MM.1S (cell line): ENCODE data around the gene CAMK1G.

Experiments used
- DNase-seq: peaks from one replicate; pipeline ENCODE4 v3.0.0-alpha.2; 2015
- H2AFZ ChIP-seq: fragments of 300-600 bp; sonication (generic); 2 replicates; pipeline ENCODE4 v1.6.0; 2016; ENCODE audit warnings: antibody characterized with exemption, low read length
- H3F3A ChIP-seq: fragments of 300-600 bp; sonication (generic); 2 replicates; pipeline ENCODE4 v1.6.1; 2016; ENCODE audit warnings: mild to moderate bottlenecking, antibody characterized with exemption, low read length, moderate library complexity, mixed read lengths; ENCODE audit not compliant: insufficient read depth
- H3K27ac ChIP-seq: fragments of 300-600 bp; sonication (generic); 2 replicates; pipeline ENCODE4 v1.5.1; 2016; ENCODE audit warnings: mild to moderate bottlenecking, low read length
- H3K27me3 ChIP-seq: fragments of 300-600 bp; sonication (generic); replicated peaks from 2 replicates; pipeline ENCODE4 v1.6.0; 2016; ENCODE audit warnings: low read length; ENCODE audit not compliant: insufficient read depth
- H3K36me3 ChIP-seq: fragments of 300-600 bp; sonication (generic); replicated peaks from 2 replicates; pipeline ENCODE4 v1.6.1; 2016; ENCODE audit warnings: mild to moderate bottlenecking, low read length, mixed read lengths; ENCODE audit not compliant: insufficient read depth
- H3K4me1 ChIP-seq: fragments of 300-600 bp; sonication (generic); 2 replicates; pipeline ENCODE4 v1.6.1; 2016; ENCODE audit warnings: low read length, mixed read lengths
- H3K4me2 ChIP-seq: fragments of 300-600 bp; sonication (generic); 2 replicates; pipeline ENCODE4 v1.6.0; 2016; ENCODE audit warnings: low read depth, low read length
- H3K4me3 ChIP-seq: fragments of 300-600 bp; sonication (generic); 2 replicates; pipeline ENCODE4 v1.5.1; 2016; ENCODE audit warnings: low read length, mixed read lengths
- H3K79me2 ChIP-seq: fragments of 300-600 bp; sonication (generic); 2 replicates; pipeline ENCODE4 v1.6.1; 2016; ENCODE audit warnings: mixed run types, low read length, mixed read lengths
- H3K9ac ChIP-seq: fragments of 300-600 bp; sonication (generic); 2 replicates; pipeline ENCODE4 v1.6.1; 2016; ENCODE audit warnings: low read length, mixed read lengths
- H3K9me2 ChIP-seq: fragments of 300-600 bp; sonication (generic); replicated peaks from 2 replicates; pipeline ENCODE4 v1.6.1; 2016; ENCODE audit warnings: mild to moderate bottlenecking, low read length, mixed read lengths; ENCODE audit not compliant: insufficient read depth
- H3K9me3 ChIP-seq: fragments of 300-600 bp; sonication (generic); replicated peaks from 2 replicates; pipeline ENCODE4 v1.6.1; 2016; ENCODE audit warnings: mild to moderate bottlenecking, low read length, mixed read lengths; ENCODE audit not compliant: insufficient read depth
- H4K20me1 ChIP-seq: fragments of 300-600 bp; sonication (generic); 2 replicates; pipeline ENCODE4 v1.6.1; 2016; ENCODE audit warnings: mild to moderate bottlenecking, low read length, moderate library complexity, mixed read lengths; ENCODE audit not compliant: insufficient read depth
- EZH2 ChIP-seq: fragments of 300-600 bp; sonication (generic); optimal IDR thresholded peaks from 2 replicates; pipeline ENCODE3; 2017; ENCODE audit warnings: low read depth, mild to moderate bottlenecking, antibody characterized with exemption, low read length, mixed read lengths
- EZH2phosphoT487 ChIP-seq: fragments of 300-600 bp; sonication (generic); IDR thresholded peaks from 2 replicates; pipeline ENCODE4 v1.6.1; 2018; ENCODE audit warnings: antibody characterized with exemption, low read length
- TF ChIP-seq, protein P1 (sequence below): fragments of 300-600 bp; sonication (generic); IDR thresholded peaks from 2 replicates; pipeline ENCODE4 v1.5.1; 2016; ENCODE audit warnings: antibody characterized with exemption, low read length, mixed read lengths

The CAMK1G gene

DNA sequence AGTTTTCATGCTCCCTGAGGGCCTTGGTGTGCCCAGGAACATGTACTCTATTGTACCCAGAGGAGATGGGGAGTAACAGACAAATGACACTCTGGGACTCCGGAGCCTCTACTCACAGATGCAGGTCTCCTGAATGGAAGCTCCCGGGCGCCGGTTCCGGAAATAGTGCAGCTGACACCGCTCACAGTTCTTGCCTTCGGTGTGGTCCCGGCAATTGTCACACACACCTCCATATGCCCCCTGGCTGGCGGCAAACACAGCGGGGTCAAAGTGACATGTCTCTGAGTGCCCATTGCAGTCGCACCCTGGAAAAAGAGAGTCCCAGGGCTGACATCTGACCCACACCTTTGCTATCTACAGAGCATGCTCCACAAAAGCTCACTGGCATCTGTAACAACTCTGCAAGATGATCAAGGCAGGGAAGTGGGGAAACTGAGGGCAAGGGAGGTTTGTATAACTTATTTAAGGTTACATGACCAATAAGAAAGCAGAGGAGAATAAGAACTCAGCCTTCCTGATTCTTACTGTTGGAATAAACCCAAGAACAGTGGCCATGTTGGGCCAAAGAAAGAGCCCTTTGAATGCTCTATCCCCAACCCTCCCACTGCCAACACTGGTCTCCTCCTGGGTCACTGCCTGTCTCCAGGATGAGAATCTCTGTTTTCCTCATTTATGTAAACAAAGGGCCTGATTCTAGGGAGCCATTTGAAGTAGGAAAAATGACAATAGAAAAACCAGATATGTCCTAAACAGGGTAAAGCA lies 46.3 kb downstream of the CAMK1G start:
- H3K4me3 ChIP-seq, result no peak overlapping the region
- no peaks in the 10 kb centered on the region for H3K79me2 ChIP-seq
- no peak overlapping the region for H2AFZ ChIP-seq
- no peak overlapping the region for H3K9ac ChIP-seq
- no peak overlapping the region for H3K4me2 ChIP-seq
- H3K36me3 ChIP-seq, result no peaks in the 10 kb centered on the region
- H3K27ac ChIP-seq, result no peak overlapping the region
- peaks cover 12% of the 10 kb centered on the region for H3K4me1 ChIP-seq
- no peak for DNase-seq
- no peaks in the 10 kb centered on the region for H3K9me3 ChIP-seq
- H4K20me1 ChIP-seq, result no peaks in the 10 kb centered on the region
- no peaks in the 10 kb centered on the region for H3K27me3 ChIP-seq
- TF ChIP-seq EZH2phosphoT487 (no peak), EZH2 (no peak)
- TF ChIP-seq, protein P1, sequence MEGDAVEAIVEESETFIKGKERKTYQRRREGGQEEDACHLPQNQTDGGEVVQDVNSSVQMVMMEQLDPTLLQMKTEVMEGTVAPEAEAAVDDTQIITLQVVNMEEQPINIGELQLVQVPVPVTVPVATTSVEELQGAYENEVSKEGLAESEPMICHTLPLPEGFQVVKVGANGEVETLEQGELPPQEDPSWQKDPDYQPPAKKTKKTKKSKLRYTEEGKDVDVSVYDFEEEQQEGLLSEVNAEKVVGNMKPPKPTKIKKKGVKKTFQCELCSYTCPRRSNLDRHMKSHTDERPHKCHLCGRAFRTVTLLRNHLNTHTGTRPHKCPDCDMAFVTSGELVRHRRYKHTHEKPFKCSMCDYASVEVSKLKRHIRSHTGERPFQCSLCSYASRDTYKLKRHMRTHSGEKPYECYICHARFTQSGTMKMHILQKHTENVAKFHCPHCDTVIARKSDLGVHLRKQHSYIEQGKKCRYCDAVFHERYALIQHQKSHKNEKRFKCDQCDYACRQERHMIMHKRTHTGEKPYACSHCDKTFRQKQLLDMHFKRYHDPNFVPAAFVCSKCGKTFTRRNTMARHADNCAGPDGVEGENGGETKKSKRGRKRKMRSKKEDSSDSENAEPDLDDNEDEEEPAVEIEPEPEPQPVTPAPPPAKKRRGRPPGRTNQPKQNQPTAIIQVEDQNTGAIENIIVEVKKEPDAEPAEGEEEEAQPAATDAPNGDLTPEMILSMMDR, result no peak
- no peaks in the 10 kb centered on the region for H3K9me2 ChIP-seq
- peaks cover 5% of the 10 kb centered on the region; the same call in 1 of the 2 replicates for H3F3A ChIP-seq

DNA sequence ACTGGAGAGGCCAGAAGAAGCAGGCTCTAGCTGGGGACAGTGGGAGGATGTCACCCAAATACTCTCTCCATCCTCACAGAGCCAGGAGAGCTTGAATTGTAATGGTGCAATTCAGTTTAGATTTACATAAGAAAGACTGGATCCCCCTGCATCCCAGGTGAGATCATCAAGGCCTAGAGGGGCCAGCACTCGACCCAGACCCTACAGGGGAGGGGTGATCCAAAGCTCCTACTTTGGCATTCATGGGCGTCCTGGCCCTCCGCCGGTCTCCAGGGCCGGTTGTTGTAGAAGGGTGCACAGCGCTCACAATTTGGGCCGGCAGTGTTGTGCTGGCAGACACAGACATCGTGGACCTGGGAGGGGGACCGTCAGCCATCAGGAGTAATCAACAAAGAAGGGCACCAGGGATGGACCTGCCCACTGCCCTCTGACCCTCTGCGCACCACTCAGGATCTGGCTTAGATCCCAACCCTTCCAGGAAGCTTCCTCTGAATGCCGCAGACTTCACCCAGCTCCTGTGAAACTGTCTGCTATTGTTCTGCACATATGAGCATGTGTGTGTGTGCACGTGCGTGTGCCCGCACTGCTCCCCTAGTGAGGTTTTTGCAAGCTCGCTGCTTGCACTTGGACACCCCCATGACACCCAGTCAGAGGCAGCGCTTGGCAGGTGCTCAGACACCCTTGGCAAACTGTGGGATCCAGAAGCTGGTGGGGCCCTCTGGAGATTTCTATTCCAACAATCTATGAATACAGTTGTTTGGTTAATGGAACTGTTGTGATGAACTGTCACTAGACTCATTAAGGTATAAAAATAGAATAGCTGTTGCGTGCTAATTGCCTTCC lies 47.1 kb downstream of the CAMK1G start:
- Histone ChIP-seq H3K9me2 (no peaks in the 10 kb centered on the region), H3K9me3 (no peaks in the 10 kb centered on the region), H3K27me3 (no peaks in the 10 kb centered on the region), H3K4me2 (no peak overlapping the region), H3K9ac (no peak overlapping the region), H3K79me2 (no peaks in the 10 kb centered on the region), H4K20me1 (no peaks in the 10 kb centered on the region), H3K4me3 (no peak overlapping the region), H2AFZ (no peak overlapping the region), H3K27ac (no peak overlapping the region), H3F3A (peaks cover 5% of the 10 kb centered on the region; the same call in 1 of the 2 replicates), H3K4me1 (peaks cover 12% of the 10 kb centered on the region), H3K36me3 (no peaks in the 10 kb centered on the region)
- DNase-seq, result no peak
- TF ChIP-seq, protein P1, result no peak
- no peak for TF ChIP-seq EZH2phosphoT487
- TF ChIP-seq EZH2, result no peak

DNA sequence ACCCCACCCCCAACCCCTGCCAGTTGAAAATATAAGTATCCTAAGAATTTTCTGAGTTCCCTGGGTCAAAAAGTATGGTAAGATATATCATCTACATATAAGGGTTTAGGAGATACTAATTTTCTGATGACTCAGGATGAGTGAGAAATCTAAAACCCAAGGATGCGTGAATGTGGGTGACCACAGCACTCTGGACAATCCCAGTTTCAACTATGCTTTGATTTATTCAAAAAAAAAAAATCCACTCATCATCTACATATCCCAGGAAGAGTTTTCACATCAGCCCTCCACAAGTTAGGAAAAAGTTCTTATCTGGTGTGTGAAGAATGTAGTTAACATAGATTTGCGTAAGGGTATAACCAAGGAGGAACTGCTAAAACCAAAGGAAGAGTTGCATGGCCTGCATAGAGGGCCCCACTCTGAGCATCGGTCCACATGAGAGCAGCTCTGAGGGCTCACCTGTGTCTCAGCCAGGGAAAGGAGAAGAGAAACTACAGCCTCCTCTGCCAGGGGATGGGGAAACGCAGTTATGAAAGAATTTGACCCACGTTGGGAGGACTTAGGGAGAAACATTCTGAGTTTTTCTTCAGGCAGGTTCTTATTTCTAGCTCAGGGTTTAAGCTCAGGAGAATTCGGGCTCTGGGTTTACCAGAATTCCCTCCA lies 50.0 kb downstream of the CAMK1G start:
- no peaks in the 10 kb centered on the region for H3K36me3 ChIP-seq
- no peaks in the 10 kb centered on the region for H3K9me2 ChIP-seq
- H3K27ac ChIP-seq, result peak overlapping the region; percentile 4; the same call in 1 of the 2 replicates
- TF ChIP-seq, protein P1, result no peak
- TF ChIP-seq EZH2 (no peak), EZH2phosphoT487 (no peak)
- no peaks in the 10 kb centered on the region for H3K79me2 ChIP-seq
- H3K27me3 ChIP-seq, result no peaks in the 10 kb centered on the region
- no peaks in the 10 kb centered on the region for H3K9me3 ChIP-seq
- peaks cover 12% of the 10 kb centered on the region for H3K4me1 ChIP-seq
- DNase-seq, result peak; percentile 15
- H3K9ac ChIP-seq, result no peak overlapping the region
- no peak overlapping the region for H3K4me2 ChIP-seq
- H3F3A ChIP-seq, result peaks cover 5% of the 10 kb centered on the region; the same call in 1 of the 2 replicates
- no peaks in the 10 kb centered on the region for H4K20me1 ChIP-seq
- H3K4me3 ChIP-seq, result no peak overlapping the region
- no peak overlapping the region for H2AFZ ChIP-seq
